Endothelial cell of umbilical vein (primary cell): ENCODE data around the gene PYGB. TPM values are rescaled to one million over a fixed set of nuclear protein-coding genes. Genes with fewer than 3 reads are reported as not detected.

Source experiments
- BruUV-seq: library from RNA; stranded (reverse); fragments of 400-500 nt; replicated peaks from 2 replicates; lab custom pipeline; 2021; lab: Mats Ljungman, UMichigan
- CTCF ChIA-PET: fragments of 300-600, 350-600 bp; sonication (Branson Sonifier 250); formaldehyde crosslinking; loops from one replicate; lab custom pipeline; 2021; ENCODE audit warnings: antibody characterized with exemption, inconsistent platforms; lab: Charles Lee
- POLR2A ChIA-PET: fragments of 300-600, 350-600 bp; sonication (Branson Sonifier 250); formaldehyde crosslinking; loops from one replicate; lab custom pipeline; 2021; ENCODE audit warnings: antibody characterized with exemption, inconsistent platforms; lab: Charles Lee
- DNase-seq: peaks from one replicate; pipeline ENCODE4 v3.0.0-alpha.2; 2011; ENCODE audit warnings: low read depth, low spot score
- FAIRE-seq: peaks from 2 replicates; lab custom pipeline; 2011; peaks lifted over from hg19 to GRCh38; lab: Jason Lieb, UNC
- H2AFZ ChIP-seq: 2 replicates; pipeline ENCODE4 v1.6.0; 2012; ENCODE audit warnings: low read depth, low read length, control low read depth, inconsistent platforms
- H3K27ac ChIP-seq: 2 replicates; pipeline ENCODE4 v1.5.1; 2011; ENCODE audit warnings: low read depth, mild to moderate bottlenecking, control low read depth, low read length, moderate library complexity; ENCODE audit not compliant: insufficient read depth
- H3K27me3 ChIP-seq, 2 experiments: 2 replicates each; pipeline versions ENCODE4 v1.6.0 to v1.6.1; 2011; ENCODE audit warnings: low read length in 2 of 2, mixed read lengths in 1 of 2; ENCODE audit not compliant: control insufficient read depth in 2 of 2, insufficient read depth in 2 of 2
- H3K36me3 ChIP-seq, 2 experiments: 2 replicates in 1 of 2; 3 replicates in 1 of 2; pipeline ENCODE4 v1.5.1; 2011; ENCODE audit warnings: low read length in 2 of 2, mild to moderate bottlenecking in 1 of 2, moderate library complexity in 1 of 2; ENCODE audit not compliant: control insufficient read depth in 2 of 2, insufficient read depth in 2 of 2; ENCODE audit errors: extremely low read depth in 1 of 2
- H3K4me1 ChIP-seq: 3 replicates; pipeline ENCODE4 v1.5.1; 2011; ENCODE audit warnings: mild to moderate bottlenecking, low read length; ENCODE audit not compliant: control insufficient read depth, insufficient read depth; ENCODE audit errors: extremely low read depth
- H3K4me2 ChIP-seq: 2 replicates; pipeline ENCODE4 v1.6.1; 2011; ENCODE audit warnings: low read length, control low read depth, mixed read lengths; ENCODE audit not compliant: insufficient read depth
- H3K4me3 ChIP-seq, 3 experiments: fragments of 200-600 bp in 1 of 3; sonication (generic), shearing (Covaris generic) in 1 of 3; replicated peaks in 1 of 3; 2 replicates each; pipeline ENCODE4 v1.5.1; 2011 to 2016; ENCODE audit warnings: control low read depth in 3 of 3, low read length in 3 of 3, mild to moderate bottlenecking in 2 of 3, inconsistent platforms in 1 of 3, low read depth in 1 of 3, moderate library complexity in 1 of 3; ENCODE audit not compliant: insufficient read depth in 1 of 3
- H3K79me2 ChIP-seq: 2 replicates; pipeline ENCODE4 v1.6.0; 2012; ENCODE audit warnings: low read length, inconsistent platforms; ENCODE audit not compliant: control insufficient read depth, insufficient read depth
- H3K9ac ChIP-seq: replicated peaks from 2 replicates; pipeline ENCODE3; 2011; ENCODE audit warnings: low read length, control low read depth; ENCODE audit not compliant: insufficient read depth; ENCODE audit errors: extremely low read depth
- H3K9me1 ChIP-seq: replicated peaks from 3 replicates; pipeline ENCODE4 v1.6.0; 2011; ENCODE audit warnings: mild to moderate bottlenecking, low read length; ENCODE audit not compliant: control insufficient read depth, insufficient read depth; ENCODE audit errors: extremely low read depth
- H3K9me3 ChIP-seq: replicated peaks from 2 replicates; pipeline ENCODE4 v1.5.1; 2012; ENCODE audit warnings: low read length, inconsistent platforms; ENCODE audit not compliant: control insufficient read depth, insufficient read depth
- H4K20me1 ChIP-seq: replicated peaks from 2 replicates; pipeline ENCODE3; 2011; ENCODE audit warnings: mild to moderate bottlenecking, low read length; ENCODE audit not compliant: control insufficient read depth, insufficient read depth; ENCODE audit errors: extremely low read depth
- EZH2 ChIP-seq: IDR thresholded peaks from 2 replicates; pipeline ENCODE4 v1.6.1; 2012; ENCODE audit warnings: borderline replicate concordance, low read depth, mild to moderate bottlenecking, moderate library complexity, low read length, inconsistent platforms; ENCODE audit not compliant: severe bottlenecking
- FOS ChIP-seq: IDR thresholded peaks from 2 replicates; pipeline ENCODE4 v1.6.1; 2011; ENCODE audit warnings: mild to moderate bottlenecking, low read length, moderate library complexity, borderline replicate concordance; ENCODE audit not compliant: insufficient read depth
- GATA2 ChIP-seq: IDR thresholded peaks from 2 replicates; pipeline ENCODE4 v1.7.0; 2011; ENCODE audit warnings: low read depth, mild to moderate bottlenecking, moderate library complexity, mixed read lengths, low read length; ENCODE audit not compliant: insufficient read length, insufficient read depth
- JUN ChIP-seq: IDR thresholded peaks from 2 replicates; pipeline ENCODE4 v1.6.1; 2011; ENCODE audit warnings: borderline replicate concordance, low read depth; ENCODE audit not compliant: insufficient read length, insufficient read depth
- MYC ChIP-seq: IDR thresholded peaks from one replicate; pipeline ENCODE4 v1.6.1; 2011; ENCODE audit warnings: mild to moderate bottlenecking, low read depth, low read length
- POLR2A ChIP-seq: IDR thresholded peaks from 2 replicates; pipeline ENCODE4 v1.6.1; 2012; ENCODE audit warnings: low read depth, mild to moderate bottlenecking, control low read depth, low read length
- POLR2AphosphoS5 ChIP-seq: IDR thresholded peaks from 2 replicates; pipeline ENCODE4 v1.6.1; 2012; ENCODE audit warnings: low read depth, mild to moderate bottlenecking, control low read depth, low read length, moderate library complexity; ENCODE audit not compliant: insufficient read depth
- dilution Hi-C: fragments of 300-500 bp; cut with MboI; formaldehyde crosslinking; loops from one replicate; pipeline ENCODE4 v1.15.0; 2019; ENCODE audit warnings: low sequenced_read_pairs; ENCODE audit not compliant: extremely low pct_ligation_motif_present
- intact Hi-C: fragments of 100-400 bp; cut with micrococcal nuclease; formaldehyde crosslinking; loops from one replicate; pipeline ENCODE4 v1.10.0; 2022
- polyA plus RNA-seq, 4 experiments: library from polyadenylated mRNA; depleted of rRNA in 3 of 4; stranded (reverse) in 3 of 4; unstranded in 1 of 4; fragments of >200 nt; gene quantifications; 2 replicates each; pipeline versions ENCODE4 v1.2.1 to v1.2.3, GENCODE V29; 2011 to 2012; ENCODE audit warnings: missing spikeins in 1 of 4
- total RNA-seq: library from RNA; stranded (reverse); gene quantifications from 2 replicates; pipeline ENCODE4 v1.2.3, GENCODE V29; 2021
- TF ChIP-seq, protein P1 (sequence below): IDR thresholded peaks from 2 replicates; pipeline ENCODE4 v1.6.1; 2011; ENCODE audit not compliant: insufficient read depth, insufficient read length
- TF ChIP-seq, protein P2 (sequence below), 2 donors: IDR thresholded peaks; 1 replicate in 1 of 2; 2 replicates in 1 of 2; pipeline ENCODE4 v1.5.1; 2011; ENCODE audit warnings: low read length in 2 of 2, mild to moderate bottlenecking in 2 of 2, moderate library complexity in 2 of 2, control low read depth in 1 of 2, inconsistent platforms in 1 of 2, low read depth in 1 of 2; ENCODE audit not compliant: insufficient read depth in 1 of 2; ENCODE audit errors: extremely low read depth in 1 of 2

PYGB gene
- total and polyA plus RNA-seq, 2 donors (not counting 3 experiments of a cell fraction or from before 2014, with no cell fraction given), result 36.1 to 60.2 TPM

DNA sequence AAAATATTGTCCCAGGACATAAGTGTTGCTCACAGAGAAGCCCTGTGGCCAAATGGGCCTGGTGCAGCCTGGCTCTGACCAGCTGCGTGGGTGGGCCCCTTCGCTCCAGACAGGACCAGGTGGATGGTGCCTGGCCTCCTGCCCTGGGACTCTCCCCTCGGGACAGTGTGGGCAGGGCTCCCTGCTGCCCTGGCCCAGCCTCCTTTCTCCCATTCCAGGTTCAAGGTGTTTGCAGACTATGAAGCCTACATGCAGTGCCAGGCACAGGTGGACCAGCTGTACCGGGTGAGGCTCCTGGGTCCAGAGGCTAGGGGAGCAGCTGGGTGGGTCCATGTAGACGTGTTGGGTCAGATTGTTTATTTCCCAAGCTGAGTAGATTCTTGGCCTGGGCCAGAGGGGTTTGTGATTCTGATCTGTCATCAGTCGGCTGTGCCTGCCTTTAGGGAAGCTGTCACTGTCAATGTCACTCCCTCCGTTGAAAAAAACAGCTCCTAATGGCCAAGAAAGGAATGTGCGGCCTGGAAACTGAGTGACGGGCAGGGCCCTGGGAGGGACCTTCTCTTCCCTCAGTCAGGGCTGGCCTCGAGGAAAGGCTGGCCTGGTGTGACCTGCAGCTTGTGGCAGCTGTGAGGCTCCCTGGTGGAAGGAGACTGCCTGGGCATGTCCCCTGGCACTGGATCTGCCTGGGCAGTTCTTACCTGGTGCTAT is 47.7 kb downstream of the PYGB start:
- no peak overlapping the region for H3K9ac ChIP-seq
- H3K36me3 ChIP-seq, result peaks cover 3 to 12% of the 10 kb centered on the region in 2 experiments
- FAIRE-seq, result no peak
- POLR2A ChIA-PET, result no interaction called here
- no peaks in the 10 kb centered on the region for H3K27me3 ChIP-seq
- no peaks in the 10 kb centered on the region for H3K9me3 ChIP-seq
- CTCF ChIA-PET, result interaction anchor here (1.1 to 5.0 kb wide), 6 partner anchors 14 to 103 kb away, joined by 3 to 104 read pairs (median 5); no protein-coding TSS in a partner anchor
- H2AFZ ChIP-seq, result no peak overlapping the region
- no peak for DNase-seq
- H3K79me2 ChIP-seq, result no peaks in the 10 kb centered on the region
- intact Hi-C loops (loop anchor here (1.0 to 2.0 kb wide), 2 partner anchors 95 to 300 kb away; partner anchors contain the start of gene ABHD12), dilution Hi-C loops (no loop called here)
- BruUV-seq, result no TSS peak
- no peak overlapping the region for H3K4me2 ChIP-seq
- no peaks in the 10 kb centered on the region for H4K20me1 ChIP-seq
- H3K4me3 ChIP-seq, result no peak overlapping the region
- no peak overlapping the region for H3K27ac ChIP-seq
- H3K4me1 ChIP-seq, result no peaks in the 10 kb centered on the region
- H3K9me1 ChIP-seq, result no peaks in the 10 kb centered on the region
- TF ChIP-seq POLR2A (no peak), FOS (no peak), GATA2 (no peak), EZH2 (no peak), JUN (no peak), MYC (no peak), POLR2AphosphoS5 (no peak)
- TF ChIP-seq, protein P1, sequence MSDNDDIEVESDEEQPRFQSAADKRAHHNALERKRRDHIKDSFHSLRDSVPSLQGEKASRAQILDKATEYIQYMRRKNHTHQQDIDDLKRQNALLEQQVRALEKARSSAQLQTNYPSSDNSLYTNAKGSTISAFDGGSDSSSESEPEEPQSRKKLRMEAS, result no peak
- TF ChIP-seq, protein P2, sequence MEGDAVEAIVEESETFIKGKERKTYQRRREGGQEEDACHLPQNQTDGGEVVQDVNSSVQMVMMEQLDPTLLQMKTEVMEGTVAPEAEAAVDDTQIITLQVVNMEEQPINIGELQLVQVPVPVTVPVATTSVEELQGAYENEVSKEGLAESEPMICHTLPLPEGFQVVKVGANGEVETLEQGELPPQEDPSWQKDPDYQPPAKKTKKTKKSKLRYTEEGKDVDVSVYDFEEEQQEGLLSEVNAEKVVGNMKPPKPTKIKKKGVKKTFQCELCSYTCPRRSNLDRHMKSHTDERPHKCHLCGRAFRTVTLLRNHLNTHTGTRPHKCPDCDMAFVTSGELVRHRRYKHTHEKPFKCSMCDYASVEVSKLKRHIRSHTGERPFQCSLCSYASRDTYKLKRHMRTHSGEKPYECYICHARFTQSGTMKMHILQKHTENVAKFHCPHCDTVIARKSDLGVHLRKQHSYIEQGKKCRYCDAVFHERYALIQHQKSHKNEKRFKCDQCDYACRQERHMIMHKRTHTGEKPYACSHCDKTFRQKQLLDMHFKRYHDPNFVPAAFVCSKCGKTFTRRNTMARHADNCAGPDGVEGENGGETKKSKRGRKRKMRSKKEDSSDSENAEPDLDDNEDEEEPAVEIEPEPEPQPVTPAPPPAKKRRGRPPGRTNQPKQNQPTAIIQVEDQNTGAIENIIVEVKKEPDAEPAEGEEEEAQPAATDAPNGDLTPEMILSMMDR (IDR thresholded peaks at IDR 0.05; ENCODE audit: extremely low read depth in 1 of 2, insufficient read depth in 1 of 2, low read depth in 1 of 2, low read length in 2 of 2), result no peak
